ENCODE results near the gene CLDN6. TPM values are rescaled to one million over a fixed set of nuclear protein-coding genes. Genes with fewer than 3 reads are reported as not detected.

CLDN6 gene
- total RNA-seq, 1 donor from 2014 or later = not detected

DNA sequence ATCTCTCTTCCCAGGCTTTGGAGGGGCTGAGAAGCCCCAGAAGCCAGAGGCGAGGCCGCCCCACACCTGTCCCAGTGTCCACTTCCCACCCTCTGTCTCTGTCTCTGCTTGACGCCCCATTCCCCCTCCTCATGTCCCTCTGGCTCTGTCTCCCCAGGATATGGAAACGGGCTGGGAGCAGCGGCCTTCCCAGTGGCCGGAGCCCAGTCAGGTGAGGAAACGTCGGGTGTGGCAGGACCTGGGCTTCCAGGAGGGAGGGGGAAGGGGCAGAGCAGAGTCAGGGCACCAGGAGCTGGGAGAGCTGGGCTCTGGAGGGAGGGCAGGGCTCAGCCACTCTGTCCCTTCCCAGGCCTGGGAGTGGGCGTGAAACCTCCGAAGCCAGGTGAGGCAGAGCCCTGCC is 27.1 kb downstream of the CLDN6 start:
- no peak for DNase-seq (ENCODE audit: low spot score)

DNA sequence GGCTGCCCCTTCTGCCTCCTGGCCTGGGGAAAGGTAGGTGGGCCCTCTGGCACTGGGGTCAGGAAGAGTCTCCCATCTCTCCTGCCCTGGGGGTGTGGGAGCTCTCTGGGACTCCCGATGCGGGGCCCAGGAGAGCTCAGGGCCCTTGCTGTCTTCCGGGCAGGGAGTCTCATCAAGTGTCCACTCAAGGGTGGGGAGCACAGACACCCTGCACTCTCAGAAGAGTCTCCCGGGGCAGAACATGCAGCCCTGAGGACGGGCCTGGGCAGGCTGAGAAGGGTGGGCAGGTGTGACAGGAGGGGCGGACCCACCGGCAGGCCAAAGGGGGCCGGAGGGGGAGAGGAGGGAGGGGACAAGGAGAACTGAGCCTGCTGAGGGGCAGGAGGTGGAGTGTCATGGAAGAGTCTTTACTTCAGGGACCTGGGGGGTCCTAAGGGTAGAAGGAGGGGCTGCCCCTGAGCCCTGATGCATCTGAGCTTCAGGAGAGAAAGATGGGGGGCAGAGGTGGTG is 29.3 kb downstream of the CLDN6 start:
- no peak for DNase-seq (ENCODE audit: low spot score)

DNA sequence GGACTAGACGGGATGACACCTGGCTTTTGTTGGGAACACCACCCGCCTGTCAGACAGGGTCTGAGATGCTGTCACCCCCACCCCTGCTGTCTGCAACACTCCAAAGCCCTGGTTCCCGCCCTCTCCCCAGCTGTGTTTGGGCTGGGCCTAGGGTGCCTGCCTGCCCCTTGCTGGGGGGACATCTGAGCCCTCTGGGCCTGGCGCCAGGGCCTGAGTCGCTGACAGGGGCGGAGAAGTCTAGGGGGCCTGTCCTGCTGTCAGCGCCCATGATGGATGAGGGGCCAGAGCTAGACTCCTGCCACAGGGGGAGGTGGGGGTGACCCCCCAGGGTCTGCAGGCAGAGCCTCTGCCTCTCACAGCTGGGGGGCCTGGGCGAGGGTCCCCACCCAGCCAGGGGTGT is 30.1 kb downstream of the CLDN6 start:
- DNase-seq (ENCODE audit: low spot score) = no peak

DNA sequence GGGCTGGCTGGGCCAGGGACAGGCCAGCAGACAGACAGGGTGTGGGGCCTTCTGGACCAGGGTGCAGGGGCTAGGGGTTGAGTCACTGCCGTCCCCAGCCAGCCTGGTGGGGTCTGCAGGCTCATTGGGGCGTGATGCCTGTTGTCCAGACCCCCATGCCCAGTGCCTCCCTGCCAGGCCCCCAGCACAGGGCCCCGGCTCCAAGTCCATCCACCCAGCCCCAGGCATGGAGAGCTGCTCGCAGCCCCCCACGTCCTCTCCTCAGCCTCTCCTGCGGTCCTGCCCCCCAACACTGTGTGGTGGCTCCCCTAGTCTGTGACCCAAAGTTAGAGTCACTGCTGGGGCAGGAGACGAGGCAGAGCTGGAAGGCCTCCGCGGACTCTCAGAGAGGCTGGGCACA is 30.7 kb downstream of the CLDN6 start:
- no peak for DNase-seq (ENCODE audit: low spot score)

DNA sequence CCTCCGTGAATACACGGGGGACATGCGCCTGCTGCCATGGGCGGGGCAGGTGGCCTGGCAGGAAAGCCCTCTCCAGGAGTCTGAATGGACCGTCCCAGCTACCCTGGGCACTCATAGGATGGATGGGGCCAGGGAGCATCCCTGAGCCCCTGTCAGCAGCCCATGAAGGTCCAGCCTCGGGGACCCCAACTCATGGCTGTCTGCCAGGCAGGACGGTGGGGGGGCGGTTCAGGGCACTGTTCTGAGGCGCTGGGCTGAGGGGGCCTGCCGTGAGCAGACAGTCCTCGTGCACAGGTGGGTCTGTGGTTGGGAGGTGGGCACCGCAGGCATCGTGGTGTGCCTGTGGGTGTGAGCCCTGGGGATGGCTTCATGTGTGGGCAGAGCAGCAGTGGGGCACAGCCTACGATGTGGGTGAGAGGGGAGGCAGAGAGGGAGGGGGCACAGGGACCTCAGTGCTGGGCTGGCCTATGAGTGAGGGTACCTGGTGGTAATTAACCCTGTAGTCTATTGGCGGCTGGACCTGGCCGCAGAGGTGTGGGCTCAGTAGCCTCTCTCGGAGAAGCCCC is 31.3 kb downstream of the CLDN6 start:
- no peak for DNase-seq (ENCODE audit: low spot score)

DNA sequence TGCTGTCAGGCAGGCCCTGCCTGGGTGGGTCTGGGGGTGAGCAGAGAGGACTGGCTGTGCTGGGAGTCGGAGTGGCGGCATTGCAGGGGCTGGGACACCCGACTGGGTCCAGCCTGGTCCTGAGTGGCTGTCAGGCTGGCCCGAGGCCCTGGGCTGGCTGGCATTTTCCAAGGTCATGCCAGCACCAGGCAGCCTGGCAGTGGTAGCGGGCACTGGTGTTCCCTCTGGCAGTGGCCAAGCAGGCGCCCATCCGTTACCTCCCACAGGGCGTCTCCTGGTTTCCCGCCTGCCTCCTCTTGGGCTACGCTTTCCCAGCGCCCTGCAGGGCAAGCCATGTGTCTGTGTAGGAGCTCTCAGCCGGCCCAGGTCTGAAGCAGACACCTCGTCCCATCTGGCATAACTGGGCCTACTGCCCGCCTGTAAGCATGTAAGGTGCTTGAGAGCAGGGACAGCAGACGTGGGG is 32.1 kb downstream of the CLDN6 start:
- DNase-seq (ENCODE audit: low spot score) = no peak

DNA sequence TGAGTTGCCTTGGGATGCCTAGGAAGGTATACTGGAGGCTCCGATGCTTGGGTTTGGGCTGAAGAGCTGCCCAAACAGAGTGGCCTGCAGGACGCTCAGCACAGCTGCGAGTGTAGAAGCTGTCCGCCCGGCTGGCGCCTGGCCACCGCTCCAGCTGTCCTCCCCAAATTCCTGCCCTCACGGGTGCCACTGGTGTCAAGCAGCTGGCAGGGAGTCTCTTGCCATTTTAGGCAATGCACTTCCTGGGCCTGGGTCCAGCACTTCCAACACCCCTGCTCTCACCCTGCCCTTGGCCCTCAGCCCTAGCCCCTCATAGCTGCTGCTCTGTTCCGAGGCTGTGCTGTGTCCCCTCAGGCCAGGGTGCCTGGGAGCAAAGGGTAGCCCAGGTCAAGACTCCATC is 32.5 kb downstream of the CLDN6 start:
- no peak for DNase-seq (ENCODE audit: low spot score)

DNA sequence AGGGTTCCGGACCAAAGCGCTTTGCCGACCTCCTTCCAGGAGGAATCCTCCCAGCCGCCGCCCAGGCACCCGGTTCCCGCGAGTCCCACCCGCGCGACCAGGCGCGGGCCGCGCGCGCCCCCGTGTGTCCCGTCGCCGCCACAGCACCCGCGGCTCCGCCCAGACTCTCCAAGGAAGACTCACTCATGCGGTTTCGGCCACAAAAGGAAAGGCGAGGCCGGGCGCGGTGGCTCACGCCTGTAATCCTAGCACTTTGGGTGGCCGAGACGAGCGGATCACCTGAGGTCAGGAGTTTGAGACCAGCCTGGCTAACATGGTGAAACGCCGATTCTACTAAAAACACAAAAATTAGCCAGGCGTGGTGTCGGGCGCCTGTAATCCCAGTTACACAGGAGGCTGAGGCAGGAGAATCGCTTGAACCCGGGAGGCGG is 34.3 kb downstream of the CLDN6 start:
- peak; percentile 95 for DNase-seq (ENCODE audit: low spot score)

DNA sequence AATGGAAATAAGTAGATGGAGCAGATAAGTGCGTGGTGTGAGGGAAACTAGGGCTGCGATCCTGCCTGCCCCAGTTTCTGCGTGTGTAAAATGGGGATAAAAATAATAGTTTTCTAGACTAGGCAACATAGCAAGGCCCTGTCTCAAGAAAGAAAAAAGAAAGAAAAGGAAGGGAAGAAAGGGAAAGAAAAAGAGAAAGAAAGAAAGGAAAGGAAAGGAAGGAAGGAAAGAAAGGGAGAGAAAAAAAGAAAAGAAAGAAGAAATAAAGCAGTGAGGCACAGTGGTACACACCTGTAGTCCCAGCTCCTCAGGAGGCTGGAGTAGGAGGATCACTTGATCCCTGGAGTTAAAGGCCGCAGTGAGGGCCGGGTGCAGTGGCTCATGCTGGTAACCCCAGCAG is 35.6 kb downstream of the CLDN6 start:
- no peak for DNase-seq (ENCODE audit: low spot score)

DNA sequence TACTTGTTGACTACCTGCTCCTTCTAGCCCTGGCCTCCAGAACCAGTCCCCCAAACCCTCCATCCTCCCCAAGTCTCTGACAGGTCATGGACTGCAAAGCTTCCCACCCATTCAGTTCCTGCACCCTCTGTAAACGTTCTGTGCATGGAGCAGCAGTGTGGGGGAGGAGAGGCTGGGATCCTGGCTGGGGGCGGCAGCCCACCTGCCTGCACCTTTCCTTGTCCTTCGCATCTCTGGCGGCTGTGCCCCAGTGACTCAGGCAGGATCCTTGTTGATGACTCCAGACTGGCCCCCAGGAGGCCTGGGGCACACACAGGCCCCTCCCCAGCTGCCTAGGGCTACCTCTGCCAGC is 36.1 kb downstream of the CLDN6 start:
- no peak for DNase-seq (ENCODE audit: low spot score)

DNA sequence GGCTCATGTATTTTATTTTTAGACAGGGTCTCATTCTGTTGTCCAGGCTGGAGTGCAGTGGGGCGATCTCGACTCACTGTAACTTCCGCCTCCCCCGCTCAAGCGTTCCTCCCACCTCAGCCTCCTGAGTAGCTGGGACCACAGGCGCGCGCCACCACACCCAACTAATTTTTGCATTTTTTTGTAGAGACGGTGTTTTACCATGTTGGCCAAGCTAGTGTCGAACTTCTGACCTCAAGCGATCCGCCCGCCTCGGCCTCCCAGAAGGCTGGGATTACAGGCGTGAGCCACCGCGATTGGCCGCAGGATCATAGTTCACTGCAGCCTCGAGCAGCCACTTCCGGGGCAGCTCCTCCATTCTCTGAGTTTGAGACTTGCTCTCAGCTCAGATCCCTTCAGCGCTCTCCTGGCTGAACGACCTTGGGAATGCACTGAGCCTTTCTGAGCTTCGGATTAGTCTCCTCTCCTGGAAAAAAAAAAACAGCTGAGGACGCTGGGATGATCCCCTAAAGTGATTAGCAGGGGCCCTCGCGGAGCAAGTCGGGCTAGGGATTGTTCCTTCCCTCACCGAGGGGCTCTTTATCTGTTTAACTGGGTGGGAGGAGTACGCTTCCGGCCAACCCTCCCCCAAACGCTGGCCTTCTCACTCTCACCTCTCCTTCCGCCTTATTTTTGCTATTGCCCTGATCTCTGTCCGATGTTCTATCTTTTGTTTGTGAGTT is 36.6 kb downstream of the CLDN6 start:
- no peak for DNase-seq (ENCODE audit: low spot score)

DNA sequence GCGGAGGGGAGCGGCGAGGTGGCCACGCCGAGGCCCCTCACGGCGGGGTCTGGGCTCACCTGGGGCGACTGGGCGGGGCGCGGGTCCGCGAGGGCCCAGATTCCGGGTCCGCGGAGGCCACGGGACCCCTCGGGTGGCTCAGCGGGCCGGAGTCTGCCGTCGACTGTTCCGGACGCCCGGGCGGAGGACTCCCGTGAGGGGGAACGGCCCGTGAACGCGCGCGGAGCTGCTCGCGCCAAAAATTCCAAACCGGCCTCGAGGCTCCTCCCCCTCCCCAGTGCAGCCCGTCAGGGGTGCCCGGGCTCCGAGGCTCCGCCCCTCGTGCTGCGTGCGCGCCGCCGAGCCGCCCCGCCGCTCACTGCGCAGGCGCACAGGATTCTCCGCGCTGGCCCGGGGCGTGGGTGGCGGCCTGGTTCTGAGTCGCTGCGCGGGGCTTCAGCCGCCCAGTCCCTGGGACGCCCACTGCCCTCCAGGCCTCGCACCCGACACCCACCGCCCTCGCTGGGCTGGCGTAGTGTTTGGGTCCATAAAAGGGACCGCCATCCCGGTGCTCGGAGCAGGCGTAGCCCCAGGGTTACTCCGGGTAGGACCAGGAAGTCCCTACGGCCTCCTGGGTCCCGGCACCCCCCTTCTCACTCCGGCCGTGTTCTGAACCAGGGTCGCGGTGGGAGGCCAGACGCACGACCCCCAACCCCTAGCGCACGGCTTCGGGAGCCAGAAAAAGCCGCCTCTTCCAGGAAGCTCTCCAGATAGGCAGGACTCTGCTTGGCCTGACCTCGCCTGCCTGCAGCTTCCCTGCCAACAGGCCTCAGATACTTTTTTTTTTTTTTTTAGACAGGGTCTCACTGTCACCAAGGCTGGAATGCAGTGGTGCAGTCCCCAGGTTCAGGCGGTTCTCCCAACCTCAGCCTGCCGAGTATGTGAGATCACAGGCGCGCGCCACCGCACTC is 37.5 kb downstream of the CLDN6 start, which contains the start of gene PKMYT1:
TSS of gene PKMYT1 (minus strand) at position 220 of the 950 bp plus-strand sequence. CDS start 789 bp downstream, outside the sequence.
- DNase-seq (ENCODE audit: low spot score) = peak; percentile 98

DNA sequence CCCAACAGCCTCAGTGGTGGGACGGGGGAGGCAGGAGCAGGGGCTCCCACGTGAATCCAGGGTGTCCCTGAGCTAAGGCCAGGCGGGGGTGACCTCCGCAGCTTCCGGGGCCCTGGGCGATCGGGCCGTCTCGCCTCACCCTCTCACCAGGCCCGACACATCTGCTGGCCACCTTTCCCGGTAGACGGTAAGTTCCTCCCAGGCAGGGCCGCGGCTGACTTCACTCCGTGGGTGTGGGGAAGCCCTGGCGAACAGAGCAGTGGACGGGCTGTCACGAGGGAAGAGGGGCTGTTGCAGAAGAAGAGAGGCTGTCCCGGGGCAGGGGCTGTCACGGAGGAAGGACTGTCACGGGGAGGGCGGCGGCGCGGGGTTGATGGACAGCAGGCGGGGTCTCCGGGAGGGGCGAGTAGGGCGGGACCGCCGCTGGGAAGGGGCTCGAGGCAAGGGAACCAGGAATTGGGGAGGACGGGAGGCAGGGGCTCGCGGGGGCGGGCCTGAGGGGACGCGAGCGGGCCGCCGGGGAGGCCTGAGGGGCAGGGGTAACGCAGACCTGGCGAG is 38.2 kb downstream of the CLDN6 start:
- no peak for DNase-seq (ENCODE audit: low spot score)

DNA sequence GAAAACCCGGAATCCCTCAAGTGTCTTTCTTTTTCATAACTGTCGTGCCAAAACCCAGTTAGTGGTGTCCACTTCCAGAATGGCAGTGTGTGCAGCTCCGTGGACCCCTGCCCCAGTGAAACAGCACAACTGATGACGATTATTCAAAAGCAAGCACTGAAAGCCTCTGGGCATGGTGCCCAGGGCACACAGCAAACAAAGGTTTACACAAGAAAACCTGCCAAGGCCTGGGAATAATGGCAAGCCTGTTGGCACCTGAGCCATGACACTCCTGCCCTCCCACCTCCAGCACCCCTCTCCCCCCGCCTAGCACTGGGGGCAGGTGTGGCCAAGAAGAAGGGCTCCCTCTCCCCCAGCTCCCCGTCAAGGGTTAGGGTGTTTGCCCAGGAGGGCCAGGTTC is 40.5 kb downstream of the CLDN6 start:
- no peak for DNase-seq (ENCODE audit: low spot score)

DNA sequence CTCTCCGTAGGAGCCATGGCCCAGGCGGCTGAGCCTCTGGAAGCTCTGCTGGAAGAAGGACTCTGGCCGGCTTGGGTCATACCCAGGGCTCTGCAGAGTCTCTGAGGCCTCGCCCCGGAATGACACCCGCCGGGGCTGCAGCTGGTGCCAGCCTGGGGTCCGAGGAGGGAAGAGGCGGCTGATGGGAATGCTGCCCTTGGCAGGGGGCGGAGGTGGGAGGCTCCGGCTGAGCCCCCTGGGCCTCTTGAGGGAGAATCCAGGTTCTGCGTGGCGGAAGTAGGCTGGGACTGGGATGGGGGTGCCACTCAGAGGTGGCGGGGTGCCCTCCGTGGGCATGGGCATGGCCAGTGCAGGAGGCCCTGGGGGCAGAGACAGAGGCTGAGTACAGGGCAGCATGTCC is 41.3 kb downstream of the CLDN6 start:
- no peak for DNase-seq (ENCODE audit: low spot score)

DNA sequence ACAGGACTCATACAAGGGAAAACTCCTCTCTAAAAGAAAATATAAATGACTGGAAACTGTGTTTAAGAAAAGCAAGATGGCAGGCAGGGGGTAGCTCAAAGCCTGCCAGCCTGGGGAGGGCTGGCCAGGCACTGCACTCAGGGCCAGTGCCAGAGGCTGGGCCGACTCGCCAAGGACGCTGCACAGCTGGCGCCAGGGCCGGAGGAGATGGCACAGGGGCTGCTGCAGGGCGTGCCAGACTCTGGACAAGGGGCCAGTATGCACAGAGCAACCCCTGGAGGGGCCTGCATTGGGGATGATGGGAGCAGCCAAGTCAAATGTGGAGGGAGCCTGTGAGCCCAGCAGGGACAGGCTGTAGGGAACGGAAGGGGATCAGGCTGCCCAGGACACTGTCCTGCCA is 41.8 kb downstream of the CLDN6 start:
- no peak for DNase-seq (ENCODE audit: low spot score)

DNA sequence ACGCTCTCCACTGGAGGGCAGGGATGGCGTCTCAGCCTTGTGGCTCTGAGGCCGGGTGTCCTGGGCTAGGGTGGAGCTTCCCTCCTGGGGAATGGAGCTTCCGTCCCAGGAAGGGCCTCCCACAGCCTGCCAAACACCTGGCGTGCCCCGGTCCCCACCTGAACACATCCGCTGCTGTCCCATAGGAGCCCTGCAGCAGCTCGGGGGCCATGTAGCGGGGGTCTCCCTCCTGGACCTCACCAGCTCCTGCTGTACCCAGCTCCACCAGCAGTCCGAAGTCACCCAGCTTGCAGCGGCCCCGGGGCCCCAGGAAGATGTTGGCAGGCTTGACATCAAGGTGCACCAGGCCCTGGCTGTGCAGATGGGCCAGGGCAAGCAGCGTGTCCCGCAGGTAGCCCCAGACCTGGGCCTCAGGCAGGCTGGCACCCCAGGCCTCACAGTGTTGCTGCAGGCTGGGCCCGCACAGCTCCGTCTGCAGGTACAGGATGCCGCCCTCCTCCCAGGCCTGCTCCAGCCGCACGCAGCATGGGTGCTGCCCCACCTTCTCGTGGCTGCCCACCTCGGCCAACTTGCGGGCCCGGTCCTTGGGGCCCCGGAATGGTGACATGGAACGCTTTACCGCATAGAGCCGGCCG is 42.7 kb downstream of the CLDN6 start:
- DNase-seq (ENCODE audit: low spot score) = no peak

DNA sequence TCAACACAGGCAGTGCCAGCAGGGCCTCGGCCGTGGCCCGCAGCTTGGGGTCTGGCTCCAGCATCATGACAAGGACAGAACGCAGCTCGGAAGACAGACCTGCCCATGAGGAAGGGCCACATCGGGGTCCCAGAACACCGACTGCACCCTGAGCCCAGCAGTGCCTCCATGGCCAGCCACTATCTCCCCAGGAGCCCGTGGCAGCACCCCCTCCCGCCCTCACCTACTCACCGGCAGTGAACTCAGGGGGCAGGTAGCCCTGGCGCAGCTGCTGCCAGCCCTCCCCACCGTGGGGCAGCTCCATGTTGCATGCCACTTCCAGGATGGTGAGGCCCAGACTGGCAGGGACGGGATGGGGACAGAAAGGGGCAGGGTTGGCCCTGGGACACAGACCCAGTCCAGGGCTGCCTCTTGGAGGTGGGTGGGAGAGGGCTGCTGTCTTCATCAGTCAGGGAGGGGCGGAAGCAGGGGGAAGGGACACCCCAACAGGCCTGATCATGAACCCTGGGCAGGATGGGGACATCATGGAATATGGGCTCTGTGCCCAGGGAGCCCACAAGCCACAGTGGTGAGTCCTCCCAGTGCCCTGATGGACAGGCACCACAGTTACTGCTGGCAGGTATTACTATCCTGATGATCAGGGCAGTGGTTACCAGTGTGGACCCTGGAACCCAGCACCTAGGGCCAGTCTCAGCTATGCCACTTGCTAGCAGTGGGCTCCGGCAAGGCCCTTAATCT is 43.5 kb downstream of the CLDN6 start:
- peak; percentile 82 for DNase-seq (ENCODE audit: low spot score)

DNA sequence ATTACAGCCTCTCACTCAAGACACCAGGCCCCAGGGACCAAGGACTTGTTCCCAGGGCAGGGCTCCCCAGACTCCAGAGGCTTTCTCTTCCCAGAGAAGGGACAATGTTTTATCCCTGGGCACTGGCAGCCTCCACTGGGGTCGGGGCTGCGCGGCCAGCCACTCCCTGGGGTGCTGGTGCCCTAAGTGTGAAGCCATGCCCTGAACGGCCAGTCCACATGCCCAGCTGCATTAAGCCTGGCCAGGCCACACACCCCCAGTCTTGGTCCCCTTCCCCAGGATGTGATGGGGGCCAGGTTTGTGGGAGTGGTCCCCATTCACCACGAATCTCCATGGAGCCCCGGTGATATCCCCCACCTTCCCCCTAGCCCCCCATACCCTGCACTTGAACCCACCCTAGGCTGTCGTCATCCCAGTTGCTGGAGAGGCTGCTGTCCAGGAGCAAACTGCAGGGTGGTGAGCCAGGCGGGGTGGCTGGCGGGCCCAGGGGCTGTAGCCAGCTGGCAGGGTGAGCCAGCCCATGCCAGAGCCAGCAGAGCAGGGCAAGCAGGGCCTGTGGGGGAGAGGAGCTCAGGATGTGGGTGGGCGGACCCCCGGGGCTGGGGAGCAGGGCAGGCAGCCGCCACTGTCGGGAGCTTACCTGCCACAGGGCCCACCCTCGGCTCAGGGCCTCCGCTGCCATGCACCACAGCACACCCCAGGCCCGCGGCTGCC is 44.2 kb downstream of the CLDN6 start:
- DNase-seq (ENCODE audit: low spot score) = peak; percentile 89

DNA sequence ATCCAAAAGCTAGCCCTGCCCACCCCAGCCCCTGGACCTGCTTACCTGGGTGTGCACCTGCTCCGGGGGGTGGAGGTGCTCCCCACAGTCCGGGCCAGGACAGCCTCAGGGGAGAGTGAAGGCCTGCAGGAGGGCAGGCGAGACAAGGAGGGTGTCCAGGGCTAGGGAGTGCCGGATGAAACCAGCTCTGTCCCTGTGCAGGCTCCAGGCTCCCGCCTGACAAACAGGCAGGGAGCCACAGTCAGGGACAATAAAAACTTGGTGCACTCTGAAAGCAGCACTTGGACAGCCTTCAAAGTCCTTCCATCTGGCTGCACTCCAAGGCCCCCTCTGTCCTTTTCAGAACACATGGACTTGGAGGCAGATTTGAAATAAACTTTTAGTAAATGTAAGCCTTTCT is 44.9 kb downstream of the CLDN6 start:
- DNase-seq (ENCODE audit: low spot score) = no peak

Measured in mesenteric fat pad (tissue), 1 donor.